Progenitor cell of endocrine pancreas (in vitro differentiated cells): Measurements from ENCODE around the gene PARD3. TPM values are rescaled to one million over a fixed set of nuclear protein-coding genes. Genes with fewer than 3 reads are reported as not detected.
"Not testable (repeated sequence)": the region's sequence is repeated elsewhere in the genome, so short reads cannot be mapped to it uniquely, and the experiment has no call there.

Source experiments
- DNase-seq: peaks from one replicate; pipeline ENCODE4 v3.0.0; 2021; ENCODE audit warnings: low spot score; ENCODE audit not compliant: unreplicated experiment
- H3K27ac Mint-ChIP-seq: 2 replicates; pipeline ENCODE4 v1.8.0; 2021; ENCODE audit warnings: mild to moderate bottlenecking, moderate library complexity, mixed read lengths
- H3K27me3 Mint-ChIP-seq: 2 replicates; pipeline ENCODE4 v1.8.0; 2021; ENCODE audit warnings: mixed read lengths
- H3K36me3 Mint-ChIP-seq: 2 replicates; pipeline ENCODE4 v1.8.0; 2022; ENCODE audit warnings: mixed read lengths; ENCODE audit not compliant: insufficient read depth
- H3K4me1 Mint-ChIP-seq: 2 replicates; pipeline ENCODE4 v1.8.0; 2021; ENCODE audit warnings: low read depth, mixed read lengths
- H3K4me3 Mint-ChIP-seq: 2 replicates; pipeline ENCODE4 v1.8.0; 2021; ENCODE audit warnings: low read depth, mild to moderate bottlenecking, moderate library complexity, mixed read lengths
- H3K9me3 Mint-ChIP-seq: 2 replicates; pipeline ENCODE4 v1.8.0; 2021; ENCODE audit warnings: low read depth, mixed read lengths
- total RNA-seq: library from RNA; stranded (reverse); gene quantifications from 2 replicates; pipeline ENCODE4 v1.2.1, GENCODE V29; 2021
- TF ChIP-seq, protein P1 (sequence below): fragments of 200-600 bp; sonication (generic); IDR thresholded peaks from one replicate; pipeline ENCODE4 v1.5.0; 2021; ENCODE audit warnings: antibody characterized with exemption, mild to moderate bottlenecking; ENCODE audit not compliant: unreplicated experiment

Gene PARD3
- total RNA-seq, 1 donor from 2014 or later = 85.3 TPM

DNA sequence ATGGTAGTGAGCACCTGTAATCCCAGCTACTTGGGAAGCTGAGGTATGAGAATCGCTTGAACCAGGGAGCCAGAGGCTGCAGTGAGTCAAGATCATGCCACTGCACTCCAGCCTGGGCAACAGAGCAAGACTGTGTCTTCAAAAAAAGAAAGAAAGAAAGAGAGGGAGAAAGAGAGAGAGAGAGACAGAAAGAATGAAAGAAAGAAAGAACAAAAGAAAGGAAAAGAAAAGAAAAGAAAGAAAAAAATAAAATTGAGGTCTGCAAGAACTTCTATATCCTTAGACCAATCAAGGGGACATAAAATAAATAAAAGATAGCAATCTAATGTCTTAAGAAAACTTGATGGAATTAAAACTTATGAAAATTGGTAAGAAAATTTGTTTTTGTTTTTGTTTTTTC lies 34.9 kb upstream of the PARD3 start:
- no peak overlapping the region for H3K4me3 Mint-ChIP-seq
- no peaks in the 10 kb centered on the region for H3K36me3 Mint-ChIP-seq
- H3K9me3 Mint-ChIP-seq = no peaks in the 10 kb centered on the region
- DNase-seq = no peak
- TF ChIP-seq, protein P1, sequence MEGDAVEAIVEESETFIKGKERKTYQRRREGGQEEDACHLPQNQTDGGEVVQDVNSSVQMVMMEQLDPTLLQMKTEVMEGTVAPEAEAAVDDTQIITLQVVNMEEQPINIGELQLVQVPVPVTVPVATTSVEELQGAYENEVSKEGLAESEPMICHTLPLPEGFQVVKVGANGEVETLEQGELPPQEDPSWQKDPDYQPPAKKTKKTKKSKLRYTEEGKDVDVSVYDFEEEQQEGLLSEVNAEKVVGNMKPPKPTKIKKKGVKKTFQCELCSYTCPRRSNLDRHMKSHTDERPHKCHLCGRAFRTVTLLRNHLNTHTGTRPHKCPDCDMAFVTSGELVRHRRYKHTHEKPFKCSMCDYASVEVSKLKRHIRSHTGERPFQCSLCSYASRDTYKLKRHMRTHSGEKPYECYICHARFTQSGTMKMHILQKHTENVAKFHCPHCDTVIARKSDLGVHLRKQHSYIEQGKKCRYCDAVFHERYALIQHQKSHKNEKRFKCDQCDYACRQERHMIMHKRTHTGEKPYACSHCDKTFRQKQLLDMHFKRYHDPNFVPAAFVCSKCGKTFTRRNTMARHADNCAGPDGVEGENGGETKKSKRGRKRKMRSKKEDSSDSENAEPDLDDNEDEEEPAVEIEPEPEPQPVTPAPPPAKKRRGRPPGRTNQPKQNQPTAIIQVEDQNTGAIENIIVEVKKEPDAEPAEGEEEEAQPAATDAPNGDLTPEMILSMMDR = no peak
- no peak overlapping the region for H3K27ac Mint-ChIP-seq
- no peaks in the 10 kb centered on the region for H3K4me1 Mint-ChIP-seq
- H3K27me3 Mint-ChIP-seq = peaks cover 13% of the 10 kb centered on the region

DNA sequence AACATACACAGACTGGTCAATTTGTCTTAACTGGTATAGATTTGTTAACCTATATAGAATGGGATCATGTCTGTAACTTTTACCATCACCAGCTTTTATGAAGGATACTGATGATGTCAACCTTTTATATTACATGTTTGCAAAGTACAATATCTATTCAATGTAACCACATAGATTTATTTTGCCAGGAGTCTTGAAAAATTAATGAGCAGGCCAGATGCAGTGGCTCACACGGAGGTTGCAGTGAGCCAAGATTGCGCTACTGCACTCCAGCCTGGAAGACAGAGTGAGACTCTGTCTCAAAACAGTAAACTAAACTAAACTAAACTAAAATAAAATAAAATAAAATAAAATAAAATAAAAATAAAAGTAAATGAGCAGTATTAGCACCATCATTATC lies 30.0 kb upstream of the PARD3 start:
- no peak for DNase-seq
- Mint-ChIP-seq H3K4me3 (no peak overlapping the region), H3K36me3 (no peaks in the 10 kb centered on the region), H3K27ac (no peak overlapping the region), H3K9me3 (no peaks in the 10 kb centered on the region), H3K4me1 (peaks cover 3% of the 10 kb centered on the region), H3K27me3 (peaks cover 9% of the 10 kb centered on the region)
- TF ChIP-seq, protein P1 = no peak

DNA sequence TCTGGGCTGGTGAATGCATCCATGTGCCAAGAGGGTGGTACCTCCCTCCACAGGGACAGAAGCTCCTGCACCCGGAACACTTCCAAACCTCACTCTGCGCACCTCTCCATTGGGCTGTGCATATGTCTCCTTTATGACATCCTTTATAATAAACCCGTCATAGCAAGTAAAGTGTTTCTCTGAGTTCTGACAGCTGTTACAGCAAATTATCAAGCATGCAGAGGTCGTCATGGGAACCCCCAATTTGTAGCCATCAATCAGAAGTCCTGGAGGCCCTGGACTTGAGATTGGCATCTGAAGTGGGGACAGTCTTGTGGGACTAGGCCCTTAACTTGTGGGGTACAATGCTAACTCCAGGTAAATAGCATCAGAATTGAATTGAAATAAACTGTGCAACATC lies 29.4 kb upstream of the PARD3 start:
- no peak for DNase-seq
- peaks cover 4% of the 10 kb centered on the region for H3K27me3 Mint-ChIP-seq
- TF ChIP-seq, protein P1 = no peak

DNA sequence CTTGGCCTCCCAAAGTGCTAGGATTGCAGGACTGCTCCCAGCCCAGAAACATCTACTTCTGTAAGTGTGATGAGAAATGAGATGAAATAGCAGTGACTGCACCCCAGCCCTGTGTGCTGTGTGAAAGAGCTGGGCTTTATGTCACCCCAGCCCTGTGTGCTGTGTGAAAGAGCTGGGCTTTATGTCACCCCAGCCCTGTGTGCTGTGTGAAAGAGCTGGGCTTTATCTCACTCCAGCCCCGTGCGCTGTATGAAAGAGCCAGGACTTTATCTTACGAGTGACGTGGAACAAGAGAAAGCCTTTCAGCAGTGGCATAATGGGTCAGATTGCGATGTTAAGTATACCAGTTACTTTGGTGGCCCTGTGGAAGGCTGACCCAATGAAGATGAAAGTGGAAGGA lies 28.4 kb upstream of the PARD3 start:
- not testable (repeated sequence) for DNase-seq, H3K4me1 Mint-ChIP-seq, H3K9me3 Mint-ChIP-seq, H3K36me3 Mint-ChIP-seq, H3K4me3 Mint-ChIP-seq, H3K27me3 Mint-ChIP-seq, H3K27ac Mint-ChIP-seq

More for the DNA sequence above, 29.4 kb upstream of the PARD3 start:
- no peak overlapping the region for H3K4me3 Mint-ChIP-seq
- peaks cover 3% of the 10 kb centered on the region for H3K4me1 Mint-ChIP-seq
- no peak overlapping the region for H3K27ac Mint-ChIP-seq
- H3K36me3 Mint-ChIP-seq = no peaks in the 10 kb centered on the region
- no peaks in the 10 kb centered on the region for H3K9me3 Mint-ChIP-seq

DNA sequence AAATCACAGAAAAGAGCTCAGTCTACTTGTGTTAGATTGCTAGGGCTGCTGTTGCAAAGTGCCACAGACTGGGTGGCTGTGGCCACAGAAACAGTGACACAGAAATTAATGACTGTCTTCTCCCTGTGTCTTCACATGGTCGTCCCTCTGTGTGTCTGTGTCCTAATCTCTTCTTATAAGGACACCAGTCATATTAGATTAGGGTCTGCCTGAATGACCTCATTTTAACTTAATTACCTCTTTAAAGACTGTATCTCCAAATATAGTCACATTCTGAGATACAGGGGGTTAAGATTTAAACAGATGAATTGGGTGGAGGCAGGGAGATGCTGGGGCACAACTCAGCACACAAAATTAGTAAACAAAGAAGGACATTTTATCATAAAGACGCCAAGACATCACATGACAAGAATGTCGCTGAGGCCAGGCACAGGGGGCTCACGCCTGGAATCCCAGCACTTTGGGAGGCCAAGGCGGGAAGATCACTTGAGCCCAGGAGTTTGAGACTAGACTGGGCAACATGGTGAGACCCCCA lies 23.3 kb upstream of the PARD3 start:
- TF ChIP-seq, protein P1 = no peak
- no peaks in the 10 kb centered on the region for H3K36me3 Mint-ChIP-seq
- no peak overlapping the region for H3K27ac Mint-ChIP-seq
- DNase-seq = no peak
- H3K9me3 Mint-ChIP-seq = no peaks in the 10 kb centered on the region
- peaks cover 7% of the 10 kb centered on the region for H3K27me3 Mint-ChIP-seq
- H3K4me1 Mint-ChIP-seq = no peaks in the 10 kb centered on the region
- H3K4me3 Mint-ChIP-seq = no peak overlapping the region

DNA sequence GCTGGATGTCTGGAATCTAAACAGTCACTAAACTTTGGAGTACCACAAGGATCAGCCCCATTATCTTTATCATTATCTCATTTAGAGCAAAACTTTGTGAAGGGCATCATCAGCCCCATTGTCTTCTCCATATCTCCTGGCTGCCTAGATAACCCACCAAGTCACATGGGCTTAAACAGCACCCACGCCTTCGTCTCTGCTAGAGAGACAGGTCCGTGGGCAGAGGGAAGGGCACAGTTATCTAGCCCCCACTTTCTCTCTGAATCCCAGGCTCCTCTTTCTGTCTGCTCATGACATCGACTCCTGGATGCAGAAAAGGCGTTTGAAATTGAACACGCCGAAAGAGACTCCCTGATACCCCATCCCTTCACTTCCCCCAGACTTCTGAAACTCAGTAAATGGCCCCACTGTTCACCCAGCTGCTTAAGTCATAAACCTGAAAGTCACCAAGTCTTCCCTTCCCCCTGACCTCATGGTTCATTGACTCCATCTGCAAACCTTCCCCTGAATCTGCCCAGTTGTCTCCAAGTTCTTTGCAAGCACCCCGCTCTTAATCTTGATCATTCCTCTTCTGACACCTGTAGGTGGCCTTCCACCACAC lies 20.9 kb upstream of the PARD3 start:
- no peak overlapping the region for H3K4me3 Mint-ChIP-seq
- peak overlapping the region; percentile 26 for H3K27ac Mint-ChIP-seq
- no peaks in the 10 kb centered on the region for H3K36me3 Mint-ChIP-seq
- no peaks in the 10 kb centered on the region for H3K9me3 Mint-ChIP-seq
- DNase-seq = no peak
- TF ChIP-seq, protein P1 = no peak
- H3K27me3 Mint-ChIP-seq = peaks cover 7% of the 10 kb centered on the region
- H3K4me1 Mint-ChIP-seq = no peaks in the 10 kb centered on the region
